NCI-H345 treated with DMSO at 0.1 percent for 48 hours (cell line): ENCODE measurements around the gene RPTOR.

Source experiments
- DNase-seq: peaks from one replicate; lab custom pipeline; 2025; ENCODE audit not compliant: unreplicated experiment; lab: John Stamatoyannopoulos, UW

RPTOR gene

GRCh38 chr17:80902197-80902962, 357.7 kb downstream of the RPTOR start:
- DNase-seq, result no peak

- no peak for DNase-seq
Observed at GRCh38 chr17:80902963-80903611, 358.4 kb downstream of the RPTOR start.

- DNase-seq, result no peak
Observed at GRCh38 chr17:80904036-80904753, 359.6 kb downstream of the RPTOR start.

- DNase-seq, result no peak
Observed at GRCh38 chr17:80905586-80906230, 361.1 kb downstream of the RPTOR start.

- DNase-seq, result no peak
Observed at GRCh38 chr17:80906364-80907259, 362.0 kb downstream of the RPTOR start.

GRCh38 chr17:80907281-80907680, 362.6 kb downstream of the RPTOR start:
- DNase-seq, result no peak

- no peak for DNase-seq
Observed at GRCh38 chr17:80908211-80908610, 363.6 kb downstream of the RPTOR start.

- no peak for DNase-seq
Observed at GRCh38 chr17:80908776-80909175, 364.1 kb downstream of the RPTOR start.

- DNase-seq, result no peak
Observed at GRCh38 chr17:80909635-80910034, 365.0 kb downstream of the RPTOR start.

- DNase-seq, result no peak
Observed at GRCh38 chr17:80910043-80910442, 365.4 kb downstream of the RPTOR start.

- DNase-seq, result no peak
Observed at GRCh38 chr17:80912476-80912875, 367.8 kb downstream of the RPTOR start.

GRCh38 chr17:80913928-80914821, 369.5 kb downstream of the RPTOR start:
- DNase-seq, result no peak

GRCh38 chr17:80916246-80916645, 371.6 kb downstream of the RPTOR start:
- DNase-seq, result no peak

GRCh38 chr17:80917716-80918560, 373.3 kb downstream of the RPTOR start:
- no peak for DNase-seq

GRCh38 chr17:80918731-80919130, 374.1 kb downstream of the RPTOR start:
- no peak for DNase-seq

GRCh38 chr17:80919331-80920311, 375.0 kb downstream of the RPTOR start:
- DNase-seq, result no peak

- DNase-seq, result no peak
Observed at GRCh38 chr17:80920441-80920840, 375.8 kb downstream of the RPTOR start.
